Activated CD4-positive, alpha-beta T cell treated with anti-CD3 and anti-CD28 coated beads, Interleukin-2, amount 50 U/mL, for 4 hours (primary cell): ENCODE data around the gene INSIG2.
A peak's percentile ranks its signal among the peaks of the same experiment; 100 is the strongest.

Experiments
- DNase-seq, 2 experiments: peaks; one replicate each; pipeline ENCODE4 v3.0.0-alpha.2; 2020

The INSIG2 gene

GRCh38 chr2:118088051-118089024 lies at the start of gene INSIG2:
INSIG2 (plus strand) TSS chr2:118088471; CDS start chr2:118096557, 8,086 bp downstream.
- DNase-seq = peak; percentile 76 to 82

- DNase-seq = no peak
Measured at GRCh38 chr2:118040891-118041290, 47.4 kb upstream of the INSIG2 start.

- no peak for DNase-seq
Measured at GRCh38 chr2:118044103-118044716, 44.1 kb upstream of the INSIG2 start.

- DNase-seq = no peak
Measured at GRCh38 chr2:118044854-118045253, 43.4 kb upstream of the INSIG2 start.

- no peak for DNase-seq
Measured at GRCh38 chr2:118045286-118045685, 43.0 kb upstream of the INSIG2 start.

- DNase-seq = no peak
Measured at GRCh38 chr2:118046634-118047210, 41.5 kb upstream of the INSIG2 start.

GRCh38 chr2:118047380-118047826 lies 40.9 kb upstream of the INSIG2 start:
- DNase-seq = no peak

- no peak for DNase-seq
Measured at GRCh38 chr2:118048401-118048800, 39.9 kb upstream of the INSIG2 start.

GRCh38 chr2:118049140-118049815 lies 39.0 kb upstream of the INSIG2 start:
- no peak for DNase-seq

GRCh38 chr2:118049816-118050140 lies 38.5 kb upstream of the INSIG2 start:
- no peak for DNase-seq

GRCh38 chr2:118050386-118050785 lies 37.9 kb upstream of the INSIG2 start:
- no peak for DNase-seq

- no peak for DNase-seq
Measured at GRCh38 chr2:118050974-118051373, 37.3 kb upstream of the INSIG2 start.

- DNase-seq = no peak
Measured at GRCh38 chr2:118051826-118052358, 36.4 kb upstream of the INSIG2 start.

GRCh38 chr2:118052474-118052873 lies 35.8 kb upstream of the INSIG2 start:
- no peak for DNase-seq

- DNase-seq = no peak
Measured at GRCh38 chr2:118053681-118054080, 34.6 kb upstream of the INSIG2 start.

- DNase-seq = no peak
Measured at GRCh38 chr2:118054213-118055008, 33.9 kb upstream of the INSIG2 start.

GRCh38 chr2:118055512-118056164 lies 32.6 kb upstream of the INSIG2 start:
- DNase-seq = no peak

GRCh38 chr2:118056165-118056534 lies 32.1 kb upstream of the INSIG2 start:
- DNase-seq = no peak

GRCh38 chr2:118056801-118057200 lies 31.5 kb upstream of the INSIG2 start:
- no peak for DNase-seq

GRCh38 chr2:118058951-118059350 lies 29.3 kb upstream of the INSIG2 start:
- no peak for DNase-seq

- no peak for DNase-seq
Measured at GRCh38 chr2:118059919-118060478, 28.3 kb upstream of the INSIG2 start.
